Measurements from ENCODE around the gene FAM221B.

DNA sequence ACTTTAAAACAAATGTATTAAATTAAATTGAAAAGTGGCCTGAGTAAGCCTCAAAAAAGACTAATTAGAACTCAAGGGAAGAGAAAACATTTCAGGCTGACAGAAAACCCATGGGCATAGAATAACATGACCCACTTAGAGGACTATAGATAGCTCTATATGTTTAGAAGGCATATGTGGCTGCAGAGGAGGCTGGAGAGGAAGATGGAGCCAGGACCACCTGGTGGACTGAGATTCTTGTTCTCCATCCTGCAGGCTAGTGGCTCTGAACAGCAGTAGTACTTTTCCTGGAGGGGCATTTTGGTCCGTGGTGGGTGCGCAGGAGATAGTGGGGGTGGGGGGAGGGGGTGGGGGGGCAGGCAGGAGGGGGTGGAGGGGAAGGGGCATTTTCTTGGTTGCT lies 47.5 kb downstream of the FAM221B start:
- TF ChIP-seq, protein P1, sequence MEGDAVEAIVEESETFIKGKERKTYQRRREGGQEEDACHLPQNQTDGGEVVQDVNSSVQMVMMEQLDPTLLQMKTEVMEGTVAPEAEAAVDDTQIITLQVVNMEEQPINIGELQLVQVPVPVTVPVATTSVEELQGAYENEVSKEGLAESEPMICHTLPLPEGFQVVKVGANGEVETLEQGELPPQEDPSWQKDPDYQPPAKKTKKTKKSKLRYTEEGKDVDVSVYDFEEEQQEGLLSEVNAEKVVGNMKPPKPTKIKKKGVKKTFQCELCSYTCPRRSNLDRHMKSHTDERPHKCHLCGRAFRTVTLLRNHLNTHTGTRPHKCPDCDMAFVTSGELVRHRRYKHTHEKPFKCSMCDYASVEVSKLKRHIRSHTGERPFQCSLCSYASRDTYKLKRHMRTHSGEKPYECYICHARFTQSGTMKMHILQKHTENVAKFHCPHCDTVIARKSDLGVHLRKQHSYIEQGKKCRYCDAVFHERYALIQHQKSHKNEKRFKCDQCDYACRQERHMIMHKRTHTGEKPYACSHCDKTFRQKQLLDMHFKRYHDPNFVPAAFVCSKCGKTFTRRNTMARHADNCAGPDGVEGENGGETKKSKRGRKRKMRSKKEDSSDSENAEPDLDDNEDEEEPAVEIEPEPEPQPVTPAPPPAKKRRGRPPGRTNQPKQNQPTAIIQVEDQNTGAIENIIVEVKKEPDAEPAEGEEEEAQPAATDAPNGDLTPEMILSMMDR (conservative IDR thresholded peaks at IDR 0.05 in 1 of 2, IDR thresholded peaks at IDR 0.05 in 1 of 2; ENCODE audit: extremely low read depth in 1 of 2, insufficient read depth in 1 of 2, low read depth in 1 of 2, low read length in 2 of 2), result no peak
- TF ChIP-seq EZH2 (IDR thresholded peaks at IDR 0.05; ENCODE audit: borderline replicate concordance, low read length), result no peak
